HG02642 (cell line): Measurements from ENCODE around the gene PTGDR2.

ENCODE experiments used
- ATAC-seq: cut with Tn5 transposase; IDR thresholded peaks from one replicate; pipeline ENCODE4 v1.9.1; 2021; ENCODE audit warnings: mild to moderate bottlenecking; ENCODE audit not compliant: unreplicated experiment, poor library complexity

The PTGDR2 gene

GRCh38 chr11:60859616-60860250, 4.0 kb upstream of the PTGDR2 start:
- ATAC-seq = no peak

- ATAC-seq = no peak
Observed at GRCh38 chr11:60858731-60859464, 3.1 kb upstream of the PTGDR2 start.

- ATAC-seq = no peak
Observed at GRCh38 chr11:60858236-60858635, 2.5 kb upstream of the PTGDR2 start.

GRCh38 chr11:60857378-60858232, 1.9 kb upstream of the PTGDR2 start:
- no peak for ATAC-seq

DNA sequence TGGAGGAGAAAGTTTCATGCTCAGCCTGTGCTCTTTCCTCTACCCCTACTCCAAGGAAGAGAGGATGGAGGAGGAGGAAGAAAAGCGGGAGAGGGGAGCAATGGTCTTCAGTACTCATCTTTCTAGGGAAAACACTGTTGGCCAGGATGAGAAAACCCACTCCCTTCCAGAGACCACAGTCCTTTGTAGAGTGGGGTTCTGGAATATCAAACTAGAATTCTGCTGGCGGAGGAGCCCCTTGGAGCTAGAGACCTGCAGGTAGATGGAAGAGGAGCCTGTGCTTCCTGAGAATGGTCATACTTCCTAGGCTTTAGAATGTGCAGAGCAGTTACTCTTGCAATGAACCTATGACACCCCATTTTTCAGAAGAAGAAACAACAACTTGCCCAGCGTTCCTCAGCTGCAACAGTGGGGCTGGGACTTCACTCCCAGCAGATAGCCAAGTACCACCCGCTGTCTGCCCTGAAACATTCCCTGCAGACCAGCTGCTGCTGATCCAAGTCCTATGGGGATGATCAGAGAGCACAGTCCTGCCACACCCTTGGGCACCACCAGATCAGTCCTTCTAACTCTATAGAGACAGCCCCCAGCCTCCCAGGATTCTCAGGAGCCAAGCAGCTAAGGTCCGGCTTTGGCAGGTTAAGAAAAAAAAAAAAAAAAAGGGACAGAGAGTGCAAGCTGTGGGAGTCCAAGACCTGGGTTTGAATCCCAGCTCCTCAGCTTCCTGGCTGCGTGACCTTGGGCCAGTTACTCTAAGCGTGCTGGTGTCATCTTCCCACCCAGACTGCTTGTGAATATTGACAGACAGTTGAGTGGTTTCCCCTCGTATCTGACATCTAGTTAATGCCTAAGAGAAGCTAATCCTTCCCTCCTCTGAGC, 664 bp downstream of the PTGDR2 start:
- no peak for ATAC-seq

DNA sequence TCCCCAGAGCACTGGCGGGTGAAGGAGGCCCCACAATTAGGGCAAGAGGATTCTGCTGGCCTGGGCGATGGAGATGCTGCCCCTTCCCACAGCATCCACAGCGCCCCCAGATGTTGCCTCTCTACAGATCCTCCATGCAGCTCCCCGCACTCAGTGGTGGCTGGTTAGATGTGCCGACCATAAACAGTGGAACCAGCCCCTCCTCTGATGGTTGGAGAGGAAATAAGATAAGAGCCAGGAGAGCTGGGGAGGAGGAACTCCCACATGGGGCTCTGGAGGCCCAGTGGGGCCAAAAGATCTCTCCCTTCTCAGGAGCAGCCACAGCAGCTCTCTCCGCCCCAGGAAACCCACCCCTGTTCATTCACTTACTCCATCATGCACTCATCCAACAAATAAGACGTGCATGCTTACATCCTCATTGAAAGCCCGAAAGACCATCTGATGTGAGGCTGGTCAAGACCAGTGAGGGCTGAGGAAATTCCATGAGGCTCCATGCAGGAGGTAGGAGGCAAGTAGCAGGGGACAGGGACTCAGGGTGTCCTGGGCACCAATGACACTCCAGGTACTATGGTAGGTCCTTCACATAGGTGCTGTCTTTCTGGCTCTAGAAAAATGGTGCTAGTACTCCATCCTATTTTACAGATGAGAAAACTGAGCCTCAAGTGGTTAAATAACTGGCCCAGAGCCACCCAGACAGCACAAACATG, 1.5 kb downstream of the PTGDR2 start:
- ATAC-seq = no peak

GRCh38 chr11:60852982-60853950, 2.5 kb downstream of the PTGDR2 start:
- no peak for ATAC-seq

DNA sequence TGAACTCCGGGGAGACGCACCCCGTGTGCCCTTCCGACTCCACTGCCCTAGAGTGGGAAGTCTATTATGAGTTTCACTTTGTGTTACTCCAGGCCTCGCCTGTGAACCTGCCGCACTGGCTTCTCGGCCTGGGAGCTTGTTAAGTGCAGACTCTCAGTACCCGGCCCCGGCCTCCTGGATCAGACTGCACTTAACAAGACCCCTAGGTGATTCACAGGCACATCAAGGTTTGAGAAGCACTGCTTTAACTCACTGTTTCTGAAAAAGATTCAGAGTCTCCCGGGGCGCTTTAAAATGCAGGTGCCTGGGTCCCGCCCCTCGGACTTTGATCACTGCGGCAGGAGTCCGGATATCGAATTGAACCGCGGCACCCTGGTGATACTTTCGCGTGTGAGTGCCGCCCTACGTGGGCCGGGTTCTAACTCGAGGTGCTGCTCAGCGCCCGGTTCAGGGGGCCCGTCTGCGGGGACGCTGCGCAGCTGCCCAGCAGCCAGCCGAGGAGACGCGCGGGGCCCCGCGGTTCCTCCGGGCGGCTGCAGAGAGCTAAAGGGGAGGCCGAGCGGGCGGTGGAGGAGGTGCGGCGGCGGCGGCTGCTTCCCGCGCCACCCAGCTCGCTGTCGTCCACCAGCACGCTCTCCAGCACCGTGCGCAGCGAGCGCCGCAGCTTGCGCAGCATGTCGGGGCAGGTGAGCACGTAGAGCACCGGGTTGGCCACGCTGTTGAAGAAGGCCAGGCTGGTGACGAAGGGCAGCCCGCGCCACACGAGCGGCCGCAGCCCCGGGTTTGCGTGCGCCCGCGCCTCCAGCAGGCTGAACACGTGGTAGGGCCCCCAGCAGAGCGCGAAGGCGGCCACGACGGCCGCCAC, 3.4 kb downstream of the PTGDR2 start:
- ATAC-seq = no peak

DNA sequence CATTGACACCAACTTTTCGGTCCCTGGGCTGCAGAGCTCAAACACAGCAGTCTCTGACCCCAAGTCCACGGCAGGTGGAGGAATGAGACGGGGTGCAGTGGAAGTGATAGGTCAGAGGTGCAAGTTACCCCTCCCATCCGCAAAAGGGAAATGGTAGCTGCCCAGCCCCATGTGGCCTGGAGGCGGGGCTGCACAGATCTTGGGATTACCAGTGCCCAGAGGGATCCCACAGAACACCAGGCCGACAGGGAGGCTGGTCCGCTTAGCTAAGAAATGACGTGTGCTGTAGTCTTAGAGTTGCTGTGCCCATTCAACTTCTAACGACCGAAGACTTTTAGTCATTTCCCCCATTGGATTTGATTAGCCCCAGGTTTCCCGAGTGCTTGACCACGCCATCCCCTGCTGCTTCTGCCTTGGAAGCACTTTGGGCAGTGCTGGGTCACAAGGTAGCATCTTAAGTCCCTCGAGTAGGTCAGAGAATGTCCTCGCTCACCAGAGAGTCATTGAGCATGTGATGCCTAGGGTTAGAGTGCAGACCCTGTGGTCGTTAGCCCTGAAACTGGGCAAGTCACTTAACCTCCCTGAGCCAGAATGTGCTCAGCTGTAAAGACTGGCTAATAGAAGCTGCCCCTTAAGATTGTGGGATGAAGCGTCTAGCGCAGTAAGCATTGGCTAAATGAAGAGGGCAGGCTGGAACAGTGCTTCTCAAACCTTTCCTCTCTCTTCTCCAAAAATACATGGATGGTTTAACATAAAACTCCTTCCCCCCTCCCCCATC, 4.2 kb downstream of the PTGDR2 start:
- no peak for ATAC-seq

DNA sequence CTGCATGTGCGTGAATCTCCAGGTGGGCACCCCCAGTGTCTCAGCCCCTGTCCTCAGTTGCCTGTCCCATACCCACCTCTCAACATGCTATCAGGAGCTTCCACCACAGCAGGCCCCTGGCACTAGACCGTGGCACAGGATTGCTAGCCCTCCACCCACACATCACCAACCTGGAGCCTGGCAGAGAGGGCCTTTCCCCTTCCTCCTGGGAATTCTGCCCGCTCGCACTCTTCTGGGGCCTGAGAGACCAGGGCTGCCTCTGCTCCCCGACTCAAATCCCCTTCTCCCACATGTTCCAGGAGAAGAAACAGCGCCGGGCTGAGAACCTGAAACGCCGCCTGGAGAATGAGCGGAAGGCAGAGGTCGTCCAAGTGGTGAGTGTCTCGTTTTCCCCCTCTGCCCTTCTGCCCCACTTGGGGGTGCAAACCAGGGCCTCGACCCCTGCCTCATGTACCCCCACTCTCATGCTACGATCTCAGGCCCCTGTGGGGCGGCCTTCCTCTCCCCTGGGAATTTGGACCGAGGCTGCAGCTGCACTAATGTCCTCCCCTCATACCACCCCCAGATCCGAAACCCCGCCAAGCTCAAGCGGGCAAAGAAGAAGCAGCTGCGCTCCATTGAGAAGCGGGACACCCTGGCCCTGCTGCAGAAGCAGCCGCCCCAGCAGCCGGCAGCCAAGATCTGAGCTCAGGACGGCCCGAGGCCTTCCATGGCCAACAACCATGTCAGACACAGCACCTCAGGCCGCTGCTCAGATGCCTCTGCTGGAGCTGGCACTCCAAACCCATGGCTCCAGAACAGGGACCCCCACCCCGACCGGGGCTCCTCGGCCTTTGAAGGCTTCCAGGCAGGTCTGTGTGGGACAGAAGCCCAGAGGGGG, 5.9 kb downstream of the PTGDR2 start:
- ATAC-seq = no peak

DNA sequence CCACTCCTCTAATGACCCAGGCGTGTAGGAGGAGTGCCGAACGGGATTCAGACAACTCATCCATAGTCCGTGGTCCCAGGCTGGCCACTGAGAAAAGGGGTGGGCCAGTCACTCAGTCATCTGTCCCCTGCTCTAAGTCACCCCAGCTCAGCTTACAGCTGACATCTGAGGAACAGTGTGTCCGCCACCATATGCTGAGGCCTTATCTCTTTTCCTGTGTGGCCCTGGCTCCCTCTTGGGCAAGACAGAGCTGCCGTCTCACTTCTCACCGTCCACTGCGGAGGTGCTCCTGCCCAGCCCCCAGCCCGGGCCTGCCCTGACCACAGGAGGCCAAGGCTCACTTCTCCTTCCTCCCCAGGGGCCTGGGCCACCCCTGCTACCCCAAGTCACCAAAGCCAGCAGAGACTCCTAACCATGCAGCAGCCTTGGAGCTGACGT, 7.0 kb downstream of the PTGDR2 start:
- ATAC-seq = no peak

DNA sequence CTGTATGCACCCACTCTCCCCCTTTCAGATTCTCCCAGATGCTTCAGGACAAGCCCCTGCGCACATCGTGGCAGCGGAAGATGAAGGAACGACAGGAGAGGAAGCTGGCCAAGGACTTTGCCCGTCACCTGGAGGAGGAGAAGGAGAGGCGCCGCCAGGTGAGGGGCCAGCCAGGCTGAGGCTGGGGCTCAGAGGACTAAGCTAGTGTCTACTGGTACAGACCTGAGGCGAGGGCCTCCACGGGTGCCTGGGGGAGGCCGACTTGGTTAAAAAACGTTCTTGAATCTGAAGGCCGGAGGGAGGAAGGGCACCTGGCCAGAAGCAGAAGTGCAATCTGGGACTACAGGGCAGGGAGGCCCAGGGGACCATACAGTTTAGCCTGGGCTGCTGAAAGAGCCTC, 7.9 kb downstream of the PTGDR2 start:
- no peak for ATAC-seq

DNA sequence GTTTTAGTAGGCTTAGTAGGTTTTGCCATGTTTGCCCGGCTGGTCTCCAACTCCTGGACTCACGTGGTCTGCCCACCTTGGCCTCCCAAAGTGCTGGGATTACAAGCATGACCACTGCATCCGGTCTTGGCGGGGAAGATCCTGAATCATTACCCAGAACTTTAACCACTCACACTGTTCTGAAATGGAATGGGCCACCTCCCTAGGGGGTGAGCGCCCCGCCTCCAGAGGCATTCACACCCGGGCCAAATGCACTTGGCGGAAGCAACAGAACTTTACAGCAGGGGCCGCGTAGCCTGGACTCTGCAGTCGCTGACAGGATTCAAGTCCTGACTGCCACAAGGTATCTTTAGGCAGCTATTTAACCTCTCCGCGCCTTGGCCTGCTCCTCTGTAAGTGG, 8.5 kb downstream of the PTGDR2 start:
- ATAC-seq = no peak

- ATAC-seq = no peak
Observed at GRCh38 chr11:60845338-60845737, 10.4 kb downstream of the PTGDR2 start.

GRCh38 chr11:60844870-60845221, 10.9 kb downstream of the PTGDR2 start:
- no peak for ATAC-seq
